GM12864 (cell line): ENCODE results near the gene ALK.

Experiments used
- DNase-seq: peaks from one replicate; pipeline ENCODE4 v3.0.0-alpha.2; 2011; ENCODE audit warnings: low read depth
- H3K4me3 ChIP-seq: 2 replicates; pipeline ENCODE4 v1.5.1; 2011; ENCODE audit warnings: mild to moderate bottlenecking, low read depth, low read length, control low read depth
- CTCF ChIP-seq: IDR thresholded peaks from 2 replicates; pipeline ENCODE4 v1.5.1; 2011; ENCODE audit warnings: low read depth, mild to moderate bottlenecking, moderate library complexity, low read length, control low read depth, inconsistent platforms; ENCODE audit errors: missing control alignments

The ALK gene

GRCh38 chr2:29950481-29950880, 29.1 kb upstream of the ALK start:
- no peak for TF ChIP-seq CTCF
- DNase-seq, result no peak
- no peak overlapping the region for H3K4me3 ChIP-seq

DNA sequence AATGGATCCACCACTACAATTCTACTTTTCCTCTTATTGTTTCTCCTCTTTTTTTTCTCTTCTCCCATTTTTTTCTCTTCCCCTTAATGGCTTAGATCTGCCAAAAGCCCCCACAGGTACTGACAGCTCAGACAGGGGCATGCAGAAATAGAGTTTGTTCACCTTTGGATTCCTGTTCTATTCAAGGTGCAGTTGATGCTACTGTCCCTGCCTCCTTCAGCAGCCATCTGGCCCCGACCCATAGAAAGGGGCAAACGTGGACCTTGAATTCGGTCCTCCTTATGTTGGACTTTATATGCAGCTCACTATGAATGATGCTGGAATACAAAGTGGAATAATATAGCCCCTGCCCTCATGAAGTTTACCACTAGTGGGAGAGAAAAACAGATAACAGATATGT, 27.7 kb upstream of the ALK start:
- TF ChIP-seq CTCF, result no peak
- H3K4me3 ChIP-seq, result no peak overlapping the region
- DNase-seq, result no peak

- TF ChIP-seq CTCF, result no peak
- DNase-seq, result no peak
- H3K4me3 ChIP-seq, result no peak overlapping the region
Measured at GRCh38 chr2:29946505-29946904, 25.1 kb upstream of the ALK start.

GRCh38 chr2:29942711-29943110, 21.3 kb upstream of the ALK start:
- H3K4me3 ChIP-seq, result no peak overlapping the region
- TF ChIP-seq CTCF, result no peak
- no peak for DNase-seq

- no peak for TF ChIP-seq CTCF
- H3K4me3 ChIP-seq, result no peak overlapping the region
- no peak for DNase-seq
Measured at GRCh38 chr2:29940706-29941105, 19.3 kb upstream of the ALK start.

DNA sequence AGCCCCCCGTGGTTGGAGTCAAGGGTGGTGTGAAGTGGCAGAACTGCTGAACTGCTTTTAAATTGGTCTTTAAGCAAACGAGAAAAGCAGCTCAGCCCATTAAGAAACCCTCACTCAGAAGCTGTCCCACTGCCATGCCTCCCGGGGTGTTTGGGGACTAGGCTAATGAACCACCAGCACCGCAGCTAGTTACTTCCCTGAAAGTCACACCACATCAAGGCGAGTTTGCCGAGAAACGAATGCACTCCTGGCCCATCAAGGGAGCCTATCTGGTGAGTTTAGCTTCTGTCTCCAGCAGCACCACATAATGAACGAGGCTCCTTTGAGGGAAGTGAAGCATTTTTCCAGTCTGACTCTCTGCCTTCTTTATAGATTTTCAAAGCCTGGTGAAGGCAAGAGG, 14.6 kb upstream of the ALK start:
- DNase-seq, result no peak
- no peak overlapping the region for H3K4me3 ChIP-seq
- no peak for TF ChIP-seq CTCF

DNA sequence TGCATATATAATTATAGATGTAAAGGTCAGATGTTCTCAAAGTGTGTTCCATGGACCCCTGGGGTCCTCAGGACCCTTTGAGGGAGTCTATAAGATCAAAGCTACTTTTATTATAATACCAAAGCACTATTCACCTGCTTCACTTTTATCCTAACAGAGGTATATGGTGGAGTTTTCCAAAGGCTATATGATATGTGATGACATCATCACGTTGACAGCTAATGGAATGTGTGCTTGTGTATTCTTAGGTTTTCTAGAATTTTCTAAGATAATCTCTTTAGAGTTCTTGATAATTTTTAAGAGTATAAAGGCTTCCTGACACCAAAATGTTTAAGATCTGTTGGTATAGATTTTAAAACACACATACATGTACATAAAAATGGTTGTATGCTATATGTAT, 10.4 kb upstream of the ALK start:
- TF ChIP-seq CTCF, result no peak
- DNase-seq, result no peak
- no peak overlapping the region for H3K4me3 ChIP-seq
